Measurements from ENCODE around the gene OSBPL3.

The OSBPL3 gene

GRCh38 chr7:24821754-24822054, 158.3 kb downstream of the OSBPL3 start:
- DNase-seq (ENCODE audit: extremely low read depth, insufficient read length), result no peak
- Histone ChIP-seq H3K27me3 (replicated peaks; ENCODE audit: control insufficient read depth, insufficient read depth, low read length) (no peaks in the 10 kb centered on the region), H3K4me3 (replicated peaks; ENCODE audit: low read depth, low read length) (no peak overlapping the region), H3K36me3 (ENCODE audit: control insufficient read depth, insufficient read depth, low read length) (peaks cover 4% of the 10 kb centered on the region)
- TF ChIP-seq CTCF (IDR thresholded peaks at IDR 0.05; ENCODE audit: insufficient read depth, low read length, poor library complexity, severe bottlenecking), result no peak

- H3K27me3 ChIP-seq (replicated peaks; ENCODE audit: control insufficient read depth, insufficient read depth, low read length), result no peaks in the 10 kb centered on the region
- H3K36me3 ChIP-seq (ENCODE audit: control insufficient read depth, insufficient read depth, low read length), result peaks cover 4% of the 10 kb centered on the region; the same call in 1 of the 2 replicates
- TF ChIP-seq CTCF (IDR thresholded peaks at IDR 0.05; ENCODE audit: insufficient read depth, low read length, poor library complexity, severe bottlenecking), result peak; percentile 14
- H3K4me3 ChIP-seq (replicated peaks; ENCODE audit: low read depth, low read length), result no peak overlapping the region
- peak; percentile 74 for DNase-seq (ENCODE audit: extremely low read depth, insufficient read length)
These were observed 158.8 kb downstream of the OSBPL3 start for GRCh38 chr7:24821045-24821753.

GRCh38 chr7:24820730-24821044, 159.3 kb downstream of the OSBPL3 start:
- H3K4me3 ChIP-seq (replicated peaks; ENCODE audit: low read depth, low read length), result no peak overlapping the region
- H3K36me3 ChIP-seq (ENCODE audit: control insufficient read depth, insufficient read depth, low read length), result peaks cover 4% of the 10 kb centered on the region; the same call in 1 of the 2 replicates
- no peak for TF ChIP-seq CTCF (IDR thresholded peaks at IDR 0.05; ENCODE audit: insufficient read depth, low read length, poor library complexity, severe bottlenecking)
- DNase-seq (ENCODE audit: extremely low read depth, insufficient read length), result no peak
- no peaks in the 10 kb centered on the region for H3K27me3 ChIP-seq (replicated peaks; ENCODE audit: control insufficient read depth, insufficient read depth, low read length)

GRCh38 chr7:24819916-24820689, 159.9 kb downstream of the OSBPL3 start:
- peak; percentile 85 for TF ChIP-seq CTCF (IDR thresholded peaks at IDR 0.05; ENCODE audit: insufficient read depth, low read length, poor library complexity, severe bottlenecking)
- peak; percentile 63 for DNase-seq (ENCODE audit: extremely low read depth, insufficient read length)
- H3K4me3 ChIP-seq (replicated peaks; ENCODE audit: low read depth, low read length), result no peak overlapping the region
- H3K27me3 ChIP-seq (replicated peaks; ENCODE audit: control insufficient read depth, insufficient read depth, low read length), result no peaks in the 10 kb centered on the region
- peaks cover 4% of the 10 kb centered on the region for H3K36me3 ChIP-seq (ENCODE audit: control insufficient read depth, insufficient read depth, low read length)

GRCh38 chr7:24817339-24817738, 162.6 kb downstream of the OSBPL3 start:
- no peaks in the 10 kb centered on the region for H3K27me3 ChIP-seq (replicated peaks; ENCODE audit: control insufficient read depth, insufficient read depth, low read length)
- DNase-seq (ENCODE audit: extremely low read depth, insufficient read length), result no peak
- TF ChIP-seq CTCF (IDR thresholded peaks at IDR 0.05; ENCODE audit: insufficient read depth, low read length, poor library complexity, severe bottlenecking), result no peak
- H3K36me3 ChIP-seq (ENCODE audit: control insufficient read depth, insufficient read depth, low read length), result peaks cover 8% of the 10 kb centered on the region
- H3K4me3 ChIP-seq (replicated peaks; ENCODE audit: low read depth, low read length), result no peak overlapping the region

Measured in GM06990 (cell line).